HEK293 (cell line): ENCODE measurements around the gene C3AR1.
A peak's percentile ranks its signal among the peaks of the same experiment; 100 is the strongest.

Experiments
- CTCF ChIA-PET: fragments of 350-600 bp; formaldehyde crosslinking; extraction: SDS; loops from one replicate; lab custom pipeline; 2021; ENCODE audit warnings: antibody characterized with exemption; lab: Yijun Ruan, JAX
- POLR2A ChIA-PET: fragments of 300-600 bp; formaldehyde crosslinking; extraction: SDS; loops from one replicate; lab custom pipeline; 2020; ENCODE audit warnings: antibody characterized with exemption, inconsistent platforms; lab: Yijun Ruan, JAX
- H3K27ac ChIP-seq: fragments of 200-500 bp; sonication (Bioruptor generic); 2 replicates; pipeline ENCODE4 v1.5.1; 2014; ENCODE audit warnings: low read depth, low read length, control low read depth, inconsistent platforms; ENCODE audit errors: extremely low read depth
- H3K36me3 ChIP-seq, 2 experiments: fragments of 200-500 bp in 1 of 2; sonication (Bioruptor generic) in 1 of 2; 1 replicate in 1 of 2; 2 replicates in 1 of 2; pipeline ENCODE4 v1.5.1; 2014 to 2017; ENCODE audit warnings: inconsistent platforms in 2 of 2, low read length in 2 of 2; ENCODE audit not compliant: control insufficient read depth in 2 of 2, insufficient read depth in 1 of 2
- H3K4me1 ChIP-seq: fragments of 200-500 bp; sonication (Bioruptor generic); 2 replicates; pipeline ENCODE4 v1.5.1; 2014; ENCODE audit warnings: mild to moderate bottlenecking, low read length, inconsistent platforms; ENCODE audit not compliant: control insufficient read depth, insufficient read depth
- H3K4me3 ChIP-seq: 2 replicates; pipeline ENCODE4 v1.5.1; 2011; ENCODE audit warnings: low read depth, mild to moderate bottlenecking, control low read depth, low read length, moderate library complexity
- H3K9me3 ChIP-seq: fragments of 200-500 bp; sonication (Bioruptor generic); 2 replicates; pipeline ENCODE4 v1.5.1; 2014; ENCODE audit warnings: low read depth, low read length, inconsistent platforms; ENCODE audit not compliant: control insufficient read depth, insufficient read depth
- EGR2 ChIP-seq: fragments of 450-650 bp; formaldehyde crosslinking; IDR thresholded peaks from 2 replicates; pipeline ENCODE4 v1.5.1; 2016; ENCODE audit warnings: low read depth, missing biosample characterization, missing genetic modification characterization
- MYNN ChIP-seq: fragments of 450-650 bp; formaldehyde crosslinking; IDR thresholded peaks from 2 replicates; pipeline ENCODE4 v1.5.1; 2016; ENCODE audit warnings: missing biosample characterization, missing genetic modification characterization, borderline replicate concordance
- OSR2 ChIP-seq: fragments of 450-650 bp; formaldehyde crosslinking; IDR thresholded peaks from 2 replicates; pipeline ENCODE4 v1.5.1; 2016; ENCODE audit warnings: missing biosample characterization, missing genetic modification characterization
- RBAK ChIP-seq: fragments of 450-650 bp; formaldehyde crosslinking; IDR thresholded peaks from 2 replicates; pipeline ENCODE4 v1.5.1; 2016; ENCODE audit warnings: missing biosample characterization, missing genetic modification characterization
- SP2 ChIP-seq: fragments of 450-650 bp; formaldehyde crosslinking; IDR thresholded peaks from 2 replicates; pipeline ENCODE4 v1.5.1; 2016; ENCODE audit warnings: missing biosample characterization, missing genetic modification characterization
- ZFHX2 ChIP-seq: fragments of 450-650 bp; formaldehyde crosslinking; conservative IDR thresholded peaks from 2 replicates; pipeline ENCODE4 v1.5.1; 2016; ENCODE audit warnings: missing biosample characterization, missing genetic modification characterization
- ZNF10 ChIP-seq: fragments of 450-650 bp; formaldehyde crosslinking; IDR thresholded peaks from 2 replicates; pipeline ENCODE4 v1.5.1; 2017; ENCODE audit warnings: missing biosample characterization, missing genetic modification characterization
- ZNF157 ChIP-seq: fragments of 450-650 bp; formaldehyde crosslinking; IDR thresholded peaks from 2 replicates; pipeline ENCODE4 v1.5.1; 2016; ENCODE audit warnings: missing biosample characterization, missing genetic modification characterization
- ZNF223 ChIP-seq: fragments of 450-650 bp; formaldehyde crosslinking; IDR thresholded peaks from 2 replicates; pipeline ENCODE4 v1.5.1; 2016; ENCODE audit warnings: missing biosample characterization, missing genetic modification characterization
- ZNF335 ChIP-seq: fragments of 450-650 bp; formaldehyde crosslinking; conservative IDR thresholded peaks from 2 replicates; pipeline ENCODE4 v1.5.1; 2016; ENCODE audit warnings: missing biosample characterization, missing genetic modification characterization
- ZNF416 ChIP-seq: fragments of 450-650 bp; formaldehyde crosslinking; IDR thresholded peaks from 2 replicates; pipeline ENCODE4 v1.5.1; 2016; ENCODE audit warnings: missing biosample characterization, missing genetic modification characterization
- ZNF423 ChIP-seq: fragments of 450-650 bp; formaldehyde crosslinking; IDR thresholded peaks from 2 replicates; pipeline ENCODE4 v1.5.1; 2016; ENCODE audit warnings: missing biosample characterization, missing genetic modification characterization
- ZNF510 ChIP-seq: fragments of 450-650 bp; formaldehyde crosslinking; IDR thresholded peaks from 2 replicates; pipeline ENCODE4 v1.5.1; 2018; ENCODE audit warnings: mild to moderate bottlenecking, missing genetic modification characterization, missing biosample characterization; ENCODE audit not compliant: insufficient replicate concordance
- ZNF544 ChIP-seq: fragments of 450-650 bp; formaldehyde crosslinking; IDR thresholded peaks from 2 replicates; pipeline ENCODE4 v1.5.0; 2017; ENCODE audit warnings: missing biosample characterization, missing genetic modification characterization
- ZNF629 ChIP-seq: fragments of 450-650 bp; formaldehyde crosslinking; IDR thresholded peaks from 2 replicates; pipeline ENCODE4 v1.5.1; 2017; ENCODE audit warnings: missing biosample characterization, missing genetic modification characterization
- ZNF768 ChIP-seq: fragments of 450-650 bp; formaldehyde crosslinking; IDR thresholded peaks from 2 replicates; pipeline ENCODE4 v1.5.1; 2018; ENCODE audit warnings: missing biosample characterization, mild to moderate bottlenecking, missing genetic modification characterization
- TF ChIP-seq, protein P1 (sequence below): fragments of 450-650 bp; formaldehyde crosslinking; IDR thresholded peaks from 2 replicates; pipeline ENCODE4 v1.5.1; 2016; ENCODE audit warnings: missing biosample characterization, missing genetic modification characterization
- TF ChIP-seq, protein P2 (sequence below): fragments of 450-650 bp; formaldehyde crosslinking; IDR thresholded peaks from 2 replicates; pipeline ENCODE4 v1.5.1; 2017; ENCODE audit warnings: missing biosample characterization, mild to moderate bottlenecking, missing genetic modification characterization, moderate library complexity
- TF ChIP-seq, protein P3 (sequence below): fragments of 450-650 bp; formaldehyde crosslinking; IDR thresholded peaks from 2 replicates; pipeline ENCODE4 v1.5.1; 2016; ENCODE audit warnings: missing biosample characterization, missing genetic modification characterization
- TF ChIP-seq, protein P4 (sequence below): fragments of 450-650 bp; formaldehyde crosslinking; IDR thresholded peaks from 2 replicates; pipeline ENCODE4 v1.5.1; 2016; ENCODE audit warnings: missing biosample characterization, missing genetic modification characterization
- TF ChIP-seq, protein P5 (sequence below): fragments of 450-650 bp; formaldehyde crosslinking; IDR thresholded peaks from 2 replicates; pipeline ENCODE4 v1.5.1; 2016; ENCODE audit warnings: missing biosample characterization, missing genetic modification characterization, borderline replicate concordance
- TF ChIP-seq, protein P6 (sequence below): fragments of 450-650 bp; formaldehyde crosslinking; IDR thresholded peaks from 2 replicates; pipeline ENCODE4 v1.5.1; 2016; ENCODE audit warnings: missing biosample characterization, missing genetic modification characterization
- TF ChIP-seq, protein P7 (sequence below): fragments of 450-650 bp; formaldehyde crosslinking; IDR thresholded peaks from 2 replicates; pipeline ENCODE4 v1.5.1; 2016; ENCODE audit warnings: missing biosample characterization, missing genetic modification characterization

Gene C3AR1

DNA sequence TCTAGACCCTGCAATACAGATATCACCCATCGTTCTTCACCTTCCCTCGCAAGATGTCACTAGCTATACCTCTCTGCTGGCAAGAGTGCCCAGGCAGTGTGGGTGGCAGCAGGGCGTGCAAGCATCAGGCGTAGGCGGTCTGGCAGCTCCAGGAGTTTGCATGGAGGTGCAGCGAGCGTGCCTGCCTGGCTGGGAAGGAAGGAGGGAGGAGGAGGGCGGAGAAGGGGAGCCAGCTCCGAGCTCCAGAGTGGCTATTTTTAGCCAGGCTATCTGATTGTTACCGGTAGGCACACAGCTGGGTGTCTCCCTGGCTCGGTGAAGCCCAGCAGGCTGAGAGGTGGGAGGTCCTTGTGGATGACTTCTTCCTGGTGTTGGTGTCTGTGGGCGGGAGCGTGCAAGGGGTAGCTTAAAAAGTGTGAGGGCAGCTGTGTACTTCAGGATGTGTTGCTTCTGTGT, 27.5 kb downstream of the C3AR1 start (continued):
- peak; percentile 84 for TF ChIP-seq OSR2
- peak; percentile 82 for TF ChIP-seq SP2
- TF ChIP-seq, protein P1, sequence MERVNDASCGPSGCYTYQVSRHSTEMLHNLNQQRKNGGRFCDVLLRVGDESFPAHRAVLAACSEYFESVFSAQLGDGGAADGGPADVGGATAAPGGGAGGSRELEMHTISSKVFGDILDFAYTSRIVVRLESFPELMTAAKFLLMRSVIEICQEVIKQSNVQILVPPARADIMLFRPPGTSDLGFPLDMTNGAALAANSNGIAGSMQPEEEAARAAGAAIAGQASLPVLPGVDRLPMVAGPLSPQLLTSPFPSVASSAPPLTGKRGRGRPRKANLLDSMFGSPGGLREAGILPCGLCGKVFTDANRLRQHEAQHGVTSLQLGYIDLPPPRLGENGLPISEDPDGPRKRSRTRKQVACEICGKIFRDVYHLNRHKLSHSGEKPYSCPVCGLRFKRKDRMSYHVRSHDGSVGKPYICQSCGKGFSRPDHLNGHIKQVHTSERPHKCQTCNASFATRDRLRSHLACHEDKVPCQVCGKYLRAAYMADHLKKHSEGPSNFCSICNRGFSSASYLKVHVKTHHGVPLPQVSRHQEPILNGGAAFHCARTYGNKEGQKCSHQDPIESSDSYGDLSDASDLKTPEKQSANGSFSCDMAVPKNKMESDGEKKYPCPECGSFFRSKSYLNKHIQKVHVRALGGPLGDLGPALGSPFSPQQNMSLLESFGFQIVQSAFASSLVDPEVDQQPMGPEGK (tag by site-specific recombination), result peak; percentile 67
- TF ChIP-seq ZNF423 (tag by site-specific recombination), result 0 out of 2 replicates have a peak, but pooled peaks have one; percentile 41
- no peak for TF ChIP-seq ZNF510 (tag by site-specific recombination)
- TF ChIP-seq EGR2 (tag by site-specific recombination), result peak; percentile 96
- TF ChIP-seq ZNF157, result no peak
- TF ChIP-seq ZNF416 (tag by site-specific recombination), result no peak
- TF ChIP-seq, protein P2, sequence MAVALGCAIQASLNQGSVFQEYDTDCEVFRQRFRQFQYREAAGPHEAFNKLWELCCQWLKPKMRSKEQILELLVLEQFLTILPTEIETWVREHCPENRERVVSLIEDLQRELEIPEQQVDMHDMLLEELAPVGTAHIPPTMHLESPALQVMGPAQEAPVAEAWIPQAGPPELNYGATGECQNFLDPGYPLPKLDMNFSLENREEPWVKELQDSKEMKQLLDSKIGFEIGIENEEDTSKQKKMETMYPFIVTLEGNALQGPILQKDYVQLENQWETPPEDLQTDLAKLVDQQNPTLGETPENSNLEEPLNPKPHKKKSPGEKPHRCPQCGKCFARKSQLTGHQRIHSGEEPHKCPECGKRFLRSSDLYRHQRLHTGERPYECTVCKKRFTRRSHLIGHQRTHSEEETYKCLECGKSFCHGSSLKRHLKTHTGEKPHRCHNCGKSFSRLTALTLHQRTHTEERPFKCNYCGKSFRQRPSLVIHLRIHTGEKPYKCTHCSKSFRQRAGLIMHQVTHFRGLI (tag by site-specific recombination), result peak; percentile 90
- peak; percentile 83 for TF ChIP-seq ZNF335
- TF ChIP-seq ZNF10 (tag by site-specific recombination), result peak; percentile 84
- no peak for TF ChIP-seq ZNF544 (tag by site-specific recombination)
- no peak for TF ChIP-seq ZNF629 (tag by site-specific recombination)
- TF ChIP-seq ZFHX2, result peak; percentile 99

DNA sequence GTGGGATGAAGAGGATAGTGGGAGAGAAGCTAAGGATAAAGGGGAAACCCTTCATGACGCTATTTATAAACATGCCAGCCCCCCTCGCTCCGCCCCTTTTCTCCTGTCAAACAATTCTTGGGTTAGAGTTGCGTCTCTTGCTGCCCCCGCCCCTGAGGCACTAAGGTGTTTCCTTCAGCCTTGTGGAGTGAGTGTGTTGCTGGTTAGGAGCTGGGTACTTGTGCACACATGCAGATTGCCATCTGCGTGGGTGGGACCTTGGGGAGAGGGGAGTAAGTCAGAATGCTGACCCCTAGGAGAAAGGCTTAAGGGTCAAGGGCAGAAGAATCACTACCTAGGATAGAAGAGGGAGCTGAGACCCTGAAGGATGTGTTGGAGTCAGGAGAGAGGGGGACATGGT, 28.2 kb downstream of the C3AR1 start:
- CTCF ChIA-PET, result interaction anchor here (0.8 to 4.0 kb wide), 6 partner anchors 9 to 352 kb away, joined by 3 to 23 read pairs (median 4); no protein-coding TSS in a partner anchor
- Histone ChIP-seq H3K36me3 (peaks cover 16 to 23% of the 10 kb centered on the region in 2 experiments), H3K27ac (no peak overlapping the region), H3K4me3 (no peak overlapping the region), H3K4me1 (peaks cover 11% of the 10 kb centered on the region), H3K9me3 (no peaks in the 10 kb centered on the region)
- POLR2A ChIA-PET, result interaction anchor here (0.9 to 1.6 kb wide), 2 partner anchors 10 to 102 kb away, joined by 3 to 12 read pairs; partner anchors contain the start of gene SLC2A3
- TF ChIP-seq, protein P3, sequence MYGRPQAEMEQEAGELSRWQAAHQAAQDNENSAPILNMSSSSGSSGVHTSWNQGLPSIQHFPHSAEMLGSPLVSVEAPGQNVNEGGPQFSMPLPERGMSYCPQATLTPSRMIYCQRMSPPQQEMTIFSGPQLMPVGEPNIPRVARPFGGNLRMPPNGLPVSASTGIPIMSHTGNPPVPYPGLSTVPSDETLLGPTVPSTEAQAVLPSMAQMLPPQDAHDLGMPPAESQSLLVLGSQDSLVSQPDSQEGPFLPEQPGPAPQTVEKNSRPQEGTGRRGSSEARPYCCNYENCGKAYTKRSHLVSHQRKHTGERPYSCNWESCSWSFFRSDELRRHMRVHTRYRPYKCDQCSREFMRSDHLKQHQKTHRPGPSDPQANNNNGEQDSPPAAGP (tag by site-specific recombination), result no peak
- TF ChIP-seq EGR2 (tag by site-specific recombination) (peak; percentile 5; the same call in 1 of the 2 replicates), SP2 (peak; percentile 21; the same call in 1 of the 2 replicates), RBAK (no peak), ZNF768 (tag by site-specific recombination) (no peak), MYNN (no peak), ZFHX2 (peak; percentile 3; the same call in 1 of the 2 replicates), ZNF223 (tag by site-specific recombination) (no peak)
- TF ChIP-seq, protein P4, sequence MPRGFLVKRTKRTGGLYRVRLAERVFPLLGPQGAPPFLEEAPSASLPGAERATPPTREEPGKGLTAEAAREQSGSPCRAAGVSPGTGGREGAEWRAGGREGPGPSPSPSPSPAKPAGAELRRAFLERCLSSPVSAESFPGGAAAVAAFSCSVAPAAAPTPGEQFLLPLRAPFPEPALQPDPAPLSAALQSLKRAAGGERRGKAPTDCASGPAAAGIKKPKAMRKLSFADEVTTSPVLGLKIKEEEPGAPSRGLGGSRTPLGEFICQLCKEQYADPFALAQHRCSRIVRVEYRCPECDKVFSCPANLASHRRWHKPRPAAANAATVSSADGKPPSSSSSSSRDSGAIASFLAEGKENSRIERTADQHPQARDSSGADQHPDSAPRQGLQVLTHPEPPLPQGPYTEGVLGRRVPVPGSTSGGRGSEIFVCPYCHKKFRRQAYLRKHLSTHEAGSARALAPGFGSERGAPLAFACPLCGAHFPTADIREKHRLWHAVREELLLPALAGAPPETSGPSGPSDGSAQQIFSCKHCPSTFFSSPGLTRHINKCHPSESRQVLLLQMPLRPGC (tag by site-specific recombination), result no peak
- TF ChIP-seq, protein P5, sequence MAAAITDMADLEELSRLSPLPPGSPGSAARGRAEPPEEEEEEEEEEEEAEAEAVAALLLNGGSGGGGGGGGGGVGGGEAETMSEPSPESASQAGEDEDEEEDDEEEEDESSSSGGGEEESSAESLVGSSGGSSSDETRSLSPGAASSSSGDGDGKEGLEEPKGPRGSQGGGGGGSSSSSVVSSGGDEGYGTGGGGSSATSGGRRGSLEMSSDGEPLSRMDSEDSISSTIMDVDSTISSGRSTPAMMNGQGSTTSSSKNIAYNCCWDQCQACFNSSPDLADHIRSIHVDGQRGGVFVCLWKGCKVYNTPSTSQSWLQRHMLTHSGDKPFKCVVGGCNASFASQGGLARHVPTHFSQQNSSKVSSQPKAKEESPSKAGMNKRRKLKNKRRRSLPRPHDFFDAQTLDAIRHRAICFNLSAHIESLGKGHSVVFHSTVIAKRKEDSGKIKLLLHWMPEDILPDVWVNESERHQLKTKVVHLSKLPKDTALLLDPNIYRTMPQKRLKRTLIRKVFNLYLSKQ (tag by site-specific recombination), result no peak
- TF ChIP-seq, protein P6, sequence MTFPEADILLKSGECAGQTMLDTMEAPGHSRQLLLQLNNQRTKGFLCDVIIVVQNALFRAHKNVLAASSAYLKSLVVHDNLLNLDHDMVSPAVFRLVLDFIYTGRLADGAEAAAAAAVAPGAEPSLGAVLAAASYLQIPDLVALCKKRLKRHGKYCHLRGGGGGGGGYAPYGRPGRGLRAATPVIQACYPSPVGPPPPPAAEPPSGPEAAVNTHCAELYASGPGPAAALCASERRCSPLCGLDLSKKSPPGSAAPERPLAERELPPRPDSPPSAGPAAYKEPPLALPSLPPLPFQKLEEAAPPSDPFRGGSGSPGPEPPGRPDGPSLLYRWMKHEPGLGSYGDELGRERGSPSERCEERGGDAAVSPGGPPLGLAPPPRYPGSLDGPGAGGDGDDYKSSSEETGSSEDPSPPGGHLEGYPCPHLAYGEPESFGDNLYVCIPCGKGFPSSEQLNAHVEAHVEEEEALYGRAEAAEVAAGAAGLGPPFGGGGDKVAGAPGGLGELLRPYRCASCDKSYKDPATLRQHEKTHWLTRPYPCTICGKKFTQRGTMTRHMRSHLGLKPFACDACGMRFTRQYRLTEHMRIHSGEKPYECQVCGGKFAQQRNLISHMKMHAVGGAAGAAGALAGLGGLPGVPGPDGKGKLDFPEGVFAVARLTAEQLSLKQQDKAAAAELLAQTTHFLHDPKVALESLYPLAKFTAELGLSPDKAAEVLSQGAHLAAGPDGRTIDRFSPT, result no peak
- TF ChIP-seq, protein P7, sequence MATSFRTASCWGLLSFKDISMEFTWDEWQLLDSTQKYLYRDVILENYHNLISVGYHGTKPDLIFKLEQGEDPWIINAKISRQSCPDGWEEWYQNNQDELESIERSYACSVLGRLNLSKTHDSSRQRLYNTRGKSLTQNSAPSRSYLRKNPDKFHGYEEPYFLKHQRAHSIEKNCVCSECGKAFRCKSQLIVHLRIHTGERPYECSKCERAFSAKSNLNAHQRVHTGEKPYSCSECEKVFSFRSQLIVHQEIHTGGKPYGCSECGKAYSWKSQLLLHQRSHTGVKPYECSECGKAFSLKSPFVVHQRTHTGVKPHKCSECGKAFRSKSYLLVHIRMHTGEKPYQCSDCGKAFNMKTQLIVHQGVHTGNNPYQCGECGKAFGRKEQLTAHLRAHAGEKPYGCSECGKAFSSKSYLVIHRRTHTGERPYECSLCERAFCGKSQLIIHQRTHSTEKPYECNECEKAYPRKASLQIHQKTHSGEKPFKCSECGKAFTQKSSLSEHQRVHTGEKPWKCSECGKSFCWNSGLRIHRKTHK (tag by site-specific recombination), result no peak
